IPS-NIHi7 (cell line): ENCODE data around the gene EIF2B1.
A peak's percentile ranks its signal among the peaks of the same experiment; 100 is the strongest.
"Not testable (repeated sequence)": the region's sequence is repeated elsewhere in the genome, so short reads cannot be mapped to it uniquely, and the experiment has no call there.

Experiments
- DNase-seq: peaks from one replicate; pipeline ENCODE4 v3.0.0; 2012; ENCODE audit warnings: mixed read lengths; ENCODE audit errors: extremely low spot score

EIF2B1 gene

DNA sequence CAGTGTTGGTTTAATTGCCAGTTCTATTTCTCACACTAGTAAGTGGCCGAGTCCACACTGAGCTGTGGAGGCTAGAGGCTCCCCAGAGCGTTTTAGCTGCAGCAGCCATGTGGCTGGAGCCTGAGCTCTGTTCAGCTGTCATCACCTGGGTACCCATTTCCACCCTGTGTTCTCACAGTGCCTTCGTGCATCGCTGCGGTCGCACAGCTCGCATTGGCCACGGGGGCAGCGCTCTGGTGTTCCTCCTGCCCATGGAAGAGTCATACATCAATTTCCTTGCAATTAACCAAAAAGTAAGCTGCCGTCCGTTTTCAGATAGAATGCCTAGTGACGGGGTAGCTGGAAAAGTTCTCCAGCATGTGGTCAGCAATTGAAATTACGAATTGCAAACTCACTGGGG lies 15.9 kb downstream of the EIF2B1 start:
- DNase-seq = no peak

- no peak for DNase-seq
These were observed 16.3 kb downstream of the EIF2B1 start for GRCh38 chr12:123617144-123617543.

DNA sequence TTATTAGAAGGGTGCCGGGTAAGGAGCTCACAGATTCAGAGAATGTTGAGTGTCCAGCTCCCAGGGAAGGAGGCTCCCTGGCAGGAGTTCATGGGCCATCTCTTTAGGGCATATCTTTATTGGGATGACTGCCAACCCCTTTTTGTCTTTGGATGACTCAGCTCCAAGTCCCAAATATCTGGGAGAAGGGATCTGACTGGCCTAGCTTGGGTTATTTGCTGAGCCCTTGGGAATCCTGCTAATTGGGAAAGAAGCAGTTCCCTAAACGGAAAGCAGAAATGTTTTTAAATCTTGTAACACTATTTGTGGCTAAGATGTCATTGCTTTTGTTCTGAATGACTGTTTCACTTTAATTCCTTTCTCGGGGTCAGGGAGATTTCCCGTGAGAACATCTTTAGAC lies 19.0 kb downstream of the EIF2B1 start:
- no peak for DNase-seq

DNA sequence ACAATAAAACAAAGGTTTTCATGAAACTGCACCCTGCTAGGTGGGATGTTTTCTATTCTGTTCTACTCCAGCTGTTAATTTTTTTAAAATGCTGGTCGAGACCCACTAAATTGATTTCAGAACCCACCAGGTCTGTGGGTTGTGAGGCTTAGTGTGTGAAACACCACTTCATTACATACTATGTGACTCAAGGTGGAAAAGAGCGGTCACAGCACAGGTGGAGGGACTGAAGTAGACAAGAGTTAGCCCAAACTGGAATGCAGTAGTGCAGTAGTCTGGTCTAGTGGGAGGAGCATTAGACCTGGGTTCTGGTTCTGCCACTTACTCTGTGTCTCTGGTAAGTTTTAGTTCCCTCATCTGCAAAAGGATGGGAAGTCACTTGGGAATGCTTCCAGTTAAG lies 19.4 kb downstream of the EIF2B1 start:
- DNase-seq = no peak

DNA sequence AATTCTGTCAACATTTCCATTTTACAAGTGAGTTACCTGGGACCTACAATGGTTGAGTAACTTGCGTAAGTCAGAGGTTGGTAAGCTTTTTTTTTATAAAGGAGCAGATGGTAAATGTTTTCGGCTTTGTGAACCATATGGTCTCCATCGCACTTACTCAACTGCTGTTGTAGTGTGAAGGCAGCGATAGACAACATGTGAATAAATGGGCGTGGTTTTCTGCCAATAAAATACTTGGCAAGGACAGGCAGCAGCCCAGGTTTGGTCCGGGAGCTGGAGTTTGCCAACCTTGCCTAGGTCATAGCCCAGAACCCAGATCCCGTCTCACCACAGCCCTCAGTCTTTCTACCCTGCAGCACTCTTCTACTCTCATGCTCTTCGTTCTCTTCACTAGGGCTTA lies 25.3 kb downstream of the EIF2B1 start:
- no peak for DNase-seq

GRCh38 chr12:123607756-123608155 lies 25.7 kb downstream of the EIF2B1 start:
- DNase-seq = no peak

DNA sequence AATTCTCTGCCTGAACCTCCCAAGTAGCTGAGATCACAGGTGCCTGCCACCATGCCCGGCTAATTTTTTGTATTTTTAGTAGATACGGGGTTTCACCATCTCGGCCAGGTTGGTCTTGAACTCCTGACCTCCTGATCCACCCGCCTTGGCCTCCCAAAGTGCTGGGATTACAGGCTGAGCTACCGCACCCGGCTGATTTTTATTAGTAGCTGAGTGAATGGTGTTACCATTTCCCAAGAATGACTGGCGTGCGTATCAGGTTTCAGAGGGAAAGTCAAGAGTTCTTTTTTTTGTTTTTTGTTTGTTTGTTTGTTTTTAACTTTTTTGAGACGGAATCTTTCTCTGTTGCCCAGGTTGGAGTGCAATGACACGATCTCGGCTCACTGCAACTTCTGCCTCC lies 30.0 kb downstream of the EIF2B1 start:
- not testable (repeated sequence) for DNase-seq

DNA sequence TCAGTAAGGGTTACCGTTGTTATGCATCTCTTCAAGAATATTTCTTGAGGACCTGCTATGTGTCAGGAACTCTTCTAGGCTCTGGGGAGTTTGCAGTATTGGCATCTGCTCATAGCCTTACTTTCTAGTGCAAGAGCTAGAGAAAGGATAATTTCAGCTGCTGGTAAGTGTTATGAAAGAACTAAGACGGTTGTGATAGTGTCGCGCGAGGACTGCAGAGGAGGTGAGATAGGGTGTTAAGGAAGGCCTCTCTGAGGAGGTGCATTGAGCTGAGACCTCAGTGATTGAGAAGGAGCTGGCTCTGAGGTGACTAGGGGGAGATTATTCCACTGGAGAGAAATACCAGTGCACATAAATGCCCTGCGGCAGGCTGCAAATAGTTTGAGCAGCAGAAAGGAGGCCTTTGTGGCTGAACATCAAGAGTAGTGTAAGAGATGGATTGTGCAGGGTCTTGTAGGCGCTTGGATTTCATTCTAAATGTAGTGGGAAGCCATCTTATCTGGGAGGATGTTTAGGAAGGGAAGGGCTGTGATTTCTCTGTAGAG lies 30.8 kb downstream of the EIF2B1 start:
- DNase-seq = no peak

GRCh38 chr12:123601602-123602489 lies 31.6 kb downstream of the EIF2B1 start, which contains the start of gene DDX55:
DDX55 (plus strand) TSS chr12:123602099; CDS start chr12:123602149, 50 bp downstream.
- DNase-seq = peak; percentile 87

DNA sequence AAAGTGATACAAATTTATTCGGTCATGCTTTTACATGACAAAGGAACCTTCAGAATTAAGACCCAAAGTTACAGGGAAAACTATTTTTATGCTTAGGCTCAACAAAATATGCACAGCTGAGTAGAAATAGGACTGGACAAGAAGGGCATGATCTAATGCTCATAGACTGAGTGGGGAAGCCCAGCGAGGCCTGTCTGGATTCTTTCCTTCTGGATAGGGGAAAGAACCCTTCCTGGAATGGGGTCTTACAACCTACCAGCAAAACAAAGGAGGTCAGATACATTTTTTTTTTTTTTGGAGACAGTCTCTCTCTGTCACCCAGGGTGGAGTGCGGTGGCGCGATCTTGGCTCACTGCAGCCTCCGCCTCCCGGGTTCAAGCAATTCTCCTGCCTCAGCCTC lies 33.8 kb downstream of the EIF2B1 start:
- DNase-seq = no peak

- DNase-seq = no peak
These were observed 34.2 kb downstream of the EIF2B1 start for GRCh38 chr12:123599310-123599709.

DNA sequence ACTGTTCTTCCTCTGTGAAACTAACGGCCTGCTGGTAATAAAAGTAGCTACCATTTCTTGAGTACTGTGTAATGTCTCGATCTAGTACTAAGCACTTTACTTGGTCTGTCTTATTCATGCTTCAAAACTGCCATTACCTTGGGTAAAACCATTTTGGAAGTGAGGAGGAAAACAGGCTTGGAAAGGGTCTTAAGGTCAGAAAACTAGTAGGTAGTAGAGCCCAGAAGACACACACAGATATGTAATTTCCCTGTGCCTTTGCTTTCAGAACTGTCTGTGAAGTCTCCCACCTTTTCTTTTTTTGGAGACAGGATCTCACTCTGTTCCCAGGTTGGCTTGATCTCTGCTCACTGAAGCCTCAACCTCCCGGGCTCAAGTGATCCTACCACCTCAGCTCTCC lies 35.0 kb downstream of the EIF2B1 start:
- DNase-seq = no peak

GRCh38 chr12:123597100-123597499 lies 36.4 kb downstream of the EIF2B1 start:
- DNase-seq = no peak

GRCh38 chr12:123595729-123596128 lies 37.8 kb downstream of the EIF2B1 start:
- DNase-seq = no peak

- DNase-seq = no peak
These were observed 41.6 kb downstream of the EIF2B1 start for GRCh38 chr12:123591702-123592481.

GRCh38 chr12:123580772-123581171 lies 52.7 kb downstream of the EIF2B1 start:
- no peak for DNase-seq

DNA sequence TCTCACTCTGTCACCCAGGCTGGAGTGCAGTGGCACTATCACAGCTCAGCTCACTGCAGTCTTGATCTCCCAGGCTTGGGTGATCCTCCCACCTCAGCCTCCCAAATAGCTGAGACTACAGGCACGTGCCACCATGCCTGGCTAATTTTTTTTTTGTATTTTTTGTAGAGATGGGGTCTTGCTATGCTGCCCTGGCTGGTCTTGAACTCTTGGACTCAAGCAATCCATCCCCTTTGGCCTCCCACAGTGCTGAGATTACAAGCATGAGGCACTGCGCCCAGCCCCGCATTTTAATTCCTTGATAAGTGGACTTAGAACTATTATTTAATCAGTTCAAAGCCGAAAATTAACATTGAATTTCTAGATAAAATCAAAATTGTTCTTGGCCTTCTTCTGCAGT lies 54.7 kb downstream of the EIF2B1 start:
- not testable (repeated sequence) for DNase-seq

DNA sequence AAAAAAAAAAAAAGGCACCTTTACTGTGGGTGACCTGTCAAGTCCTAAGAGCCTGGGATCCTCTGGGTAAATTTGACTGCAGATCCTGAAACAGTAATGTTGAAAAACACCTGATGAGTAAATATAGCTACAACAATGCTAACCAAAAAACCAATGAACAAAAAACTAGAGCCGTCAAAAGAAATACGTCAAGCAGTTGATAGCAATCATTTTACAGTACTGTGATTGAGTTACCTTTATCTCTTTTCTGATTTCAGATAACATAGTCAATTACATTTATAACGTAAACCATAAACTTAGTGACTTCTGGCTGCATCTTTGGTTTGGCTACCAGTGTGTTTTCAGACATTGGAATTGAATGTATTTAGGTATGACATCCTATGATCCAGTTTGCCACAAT lies 55.2 kb downstream of the EIF2B1 start:
- no peak for DNase-seq

GRCh38 chr12:123576611-123577010 lies 56.9 kb downstream of the EIF2B1 start:
- no peak for DNase-seq

DNA sequence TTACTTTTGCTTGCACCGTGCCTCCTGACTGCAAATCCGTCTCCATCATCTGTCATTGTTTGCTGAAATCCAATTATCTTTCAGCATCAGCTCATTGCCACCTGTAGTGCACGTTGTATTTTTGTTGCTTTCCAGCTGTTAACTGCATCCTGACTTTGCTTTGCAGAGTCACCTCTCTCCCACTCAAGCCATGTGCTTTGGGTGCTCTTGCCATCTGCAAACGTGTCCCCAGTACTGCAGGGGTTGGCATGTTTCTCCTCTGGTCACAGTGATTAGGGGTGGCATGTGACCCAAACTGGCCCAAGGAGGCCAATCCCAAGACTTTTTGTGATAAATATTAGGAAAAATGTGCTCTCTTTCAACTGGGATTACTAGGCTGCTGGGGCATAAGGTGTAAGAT lies 59.6 kb downstream of the EIF2B1 start:
- DNase-seq = no peak

GRCh38 chr12:123572391-123572790 lies 61.1 kb downstream of the EIF2B1 start:
- DNase-seq = no peak

DNA sequence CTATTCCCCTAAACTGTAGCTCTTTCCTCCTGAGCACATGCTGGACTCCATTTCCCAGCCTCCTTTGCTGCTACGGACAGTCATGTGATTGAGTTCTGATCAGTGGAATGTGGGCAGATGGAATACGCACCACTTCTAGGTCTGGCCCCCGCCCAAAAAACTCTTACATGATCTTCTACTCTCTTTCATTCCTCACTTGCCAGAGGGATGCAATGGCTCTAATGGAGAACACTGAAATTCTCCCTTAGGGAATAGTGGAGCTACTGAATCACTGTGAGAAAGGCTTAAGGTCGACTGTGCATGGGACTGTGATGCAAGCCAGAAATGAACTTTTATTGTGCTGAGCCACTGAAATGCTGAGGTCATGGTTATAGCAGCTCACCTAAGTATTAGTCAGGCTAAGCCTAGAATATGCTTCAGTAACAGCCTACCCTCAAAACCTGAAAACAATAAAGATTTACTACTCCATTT lies 62.1 kb downstream of the EIF2B1 start:
- DNase-seq = peak; percentile 46
